GM08714 (cell line): ENCODE measurements around the gene STAT5B.
"Not testable (repeated sequence)": the region's sequence is repeated elsewhere in the genome, so short reads cannot be mapped to it uniquely, and the experiment has no call there.

Experiments
- H3K4me3 ChIP-seq: fragments of 200-500 bp; sonication (Bioruptor generic); 2 replicates; pipeline ENCODE4 v1.5.1; 2014; ENCODE audit warnings: mild to moderate bottlenecking, low read length, inconsistent platforms
- ZNF274 ChIP-seq: IDR thresholded peaks from 2 replicates; pipeline ENCODE4 v1.6.1; 2012; ENCODE audit warnings: mild to moderate bottlenecking, low read depth, low read length

Gene STAT5B

DNA sequence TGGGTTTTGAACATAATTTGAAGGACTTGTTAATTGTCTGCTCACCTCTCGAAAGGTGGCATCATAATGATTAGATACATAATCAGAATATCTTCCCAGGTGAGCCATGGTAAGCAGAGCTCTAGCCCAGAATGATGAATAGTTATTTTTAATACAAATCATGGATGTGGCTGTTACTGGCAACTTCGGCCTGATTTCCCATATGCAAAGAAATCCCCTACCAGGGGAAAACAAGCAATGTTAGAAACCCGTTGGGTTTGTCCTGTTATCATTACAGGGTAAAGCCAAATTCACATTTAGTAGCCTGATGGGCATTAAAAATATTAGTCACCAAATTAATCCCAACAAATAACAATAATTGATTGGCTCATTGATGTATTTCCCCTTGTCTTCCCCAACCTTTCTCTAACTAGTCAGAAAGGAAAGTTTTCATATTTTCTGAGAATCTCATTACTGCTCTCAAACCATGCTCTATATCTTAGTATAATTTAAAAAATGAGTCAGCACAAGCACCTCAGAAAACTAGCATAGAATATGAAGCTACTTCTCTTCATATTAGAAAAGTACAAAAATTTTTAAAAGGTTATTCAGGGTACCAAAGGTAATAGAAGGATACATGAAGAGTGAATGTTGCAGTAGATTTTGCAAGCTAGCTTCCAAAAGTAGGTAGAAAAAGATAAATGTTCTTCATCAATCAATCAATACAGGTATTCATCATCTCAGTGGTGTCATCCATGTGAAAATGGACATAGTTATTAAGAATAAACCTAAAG, 5.0 kb downstream of the STAT5B start:
- no peak for TF ChIP-seq ZNF274

GRCh38 chr17:42270596-42270995, 5.6 kb downstream of the STAT5B start:
- no peak for TF ChIP-seq ZNF274
- H3K4me3 ChIP-seq: no peak overlapping the region

More for the DNA sequence above, 5.0 kb downstream of the STAT5B start:
- H3K4me3 ChIP-seq: no peak overlapping the region

DNA sequence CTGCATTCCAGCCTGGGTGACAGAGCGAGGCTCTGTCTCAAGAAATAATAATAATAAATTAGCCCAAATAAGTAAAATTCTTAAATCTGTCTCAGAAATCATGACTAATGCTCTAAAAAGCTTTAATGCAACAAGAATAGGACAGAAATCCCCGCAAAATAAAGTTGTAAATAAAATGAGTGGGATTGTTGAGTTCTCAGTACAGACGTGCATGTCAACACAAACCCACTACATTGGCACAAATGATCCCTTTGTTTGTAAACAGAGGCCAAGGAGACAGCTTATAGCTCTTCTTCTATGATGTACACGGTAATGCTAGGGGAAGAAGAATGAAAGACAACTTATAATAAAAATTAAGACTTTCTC, 6.0 kb downstream of the STAT5B start:
- no peak for TF ChIP-seq ZNF274
- H3K4me3 ChIP-seq: no peak overlapping the region

- H3K4me3 ChIP-seq: no peak overlapping the region
- TF ChIP-seq ZNF274: no peak
Observed at GRCh38 chr17:42268236-42268635, 8.0 kb downstream of the STAT5B start.

DNA sequence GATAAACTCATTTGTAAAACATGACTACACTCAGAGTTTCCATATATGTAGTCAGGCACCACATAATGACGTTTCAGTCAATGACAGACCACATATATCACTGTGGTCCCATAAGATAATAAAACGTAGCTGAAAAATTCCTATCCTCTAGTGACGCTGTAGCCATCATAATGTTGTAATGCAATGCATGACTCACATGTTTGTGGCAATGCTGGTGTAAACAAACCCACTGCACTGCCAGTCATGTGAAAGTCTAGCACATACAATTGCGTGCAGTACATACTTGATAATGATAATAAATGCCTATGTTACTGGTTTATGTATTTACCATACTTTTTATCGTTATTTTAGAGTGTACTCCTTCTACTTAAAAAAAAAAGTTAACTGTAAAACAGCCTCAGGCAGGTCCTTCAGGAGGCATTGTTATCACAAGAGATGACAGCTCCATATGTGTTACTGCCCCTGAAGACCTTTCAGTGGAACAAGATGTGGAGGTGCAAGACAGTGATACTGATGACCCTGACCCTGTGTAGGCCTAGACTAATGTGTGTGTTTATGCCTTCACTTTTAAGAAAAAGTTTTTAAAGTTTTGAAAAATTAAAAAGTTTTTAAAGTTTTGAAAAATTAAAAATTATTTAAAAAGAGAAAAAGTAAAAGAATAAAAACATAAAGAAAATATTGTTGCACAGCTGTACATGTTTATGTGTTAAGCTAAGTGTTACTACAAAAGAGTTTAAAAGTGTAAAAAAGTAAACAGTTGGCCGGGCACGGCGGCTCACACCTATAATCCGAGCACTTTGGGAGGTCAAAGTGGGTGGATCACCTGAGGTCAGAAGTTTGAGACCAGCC, 9.0 kb downstream of the STAT5B start:
- no peak for TF ChIP-seq ZNF274
- no peak overlapping the region for H3K4me3 ChIP-seq

GRCh38 chr17:42266462-42266861, 9.7 kb downstream of the STAT5B start:
- H3K4me3 ChIP-seq: no peak overlapping the region
- no peak for TF ChIP-seq ZNF274

DNA sequence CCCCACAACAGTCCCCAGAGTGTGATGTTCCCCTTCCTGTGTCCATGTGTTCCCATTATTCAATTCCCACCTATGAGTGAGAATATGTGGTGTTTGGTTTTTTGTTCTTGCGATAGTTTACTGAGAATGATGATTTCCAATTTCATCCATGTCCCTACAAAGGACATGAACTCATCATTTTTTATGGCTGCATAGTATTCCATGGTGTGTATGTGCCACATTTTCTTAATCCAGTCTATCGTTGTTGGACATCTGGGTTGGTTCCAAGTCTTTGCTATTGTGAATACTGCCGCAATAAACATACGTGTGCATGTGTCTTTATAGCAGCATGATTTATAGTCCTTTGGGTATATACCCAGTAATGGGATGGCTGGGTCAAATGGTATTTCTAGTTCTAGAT, 11.8 kb downstream of the STAT5B start:
- not testable (repeated sequence) for H3K4me3 ChIP-seq

DNA sequence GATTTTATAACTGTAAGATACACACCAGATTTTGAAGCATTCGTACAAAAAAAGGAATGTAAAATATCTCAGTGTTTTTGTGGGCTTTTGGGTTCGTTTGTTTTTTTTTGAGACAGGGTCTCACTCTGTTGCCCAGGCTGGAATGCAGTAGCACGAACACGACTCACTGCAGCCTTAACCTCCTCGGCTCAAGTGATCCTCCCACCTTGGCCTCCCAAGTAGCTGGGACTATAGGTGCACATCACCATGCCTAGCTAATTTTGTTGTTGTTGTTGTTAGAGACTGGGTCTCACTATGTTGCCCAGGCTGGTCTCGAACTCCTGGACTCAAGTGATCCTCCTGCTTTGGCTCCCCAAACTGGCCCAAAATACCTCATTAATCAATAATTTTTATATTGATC, 15.9 kb downstream of the STAT5B start:
- TF ChIP-seq ZNF274: no peak
- H3K4me3 ChIP-seq: no peak overlapping the region

- TF ChIP-seq ZNF274: no peak
- no peak overlapping the region for H3K4me3 ChIP-seq
Observed at GRCh38 chr17:42255445-42255844, 20.7 kb downstream of the STAT5B start.

DNA sequence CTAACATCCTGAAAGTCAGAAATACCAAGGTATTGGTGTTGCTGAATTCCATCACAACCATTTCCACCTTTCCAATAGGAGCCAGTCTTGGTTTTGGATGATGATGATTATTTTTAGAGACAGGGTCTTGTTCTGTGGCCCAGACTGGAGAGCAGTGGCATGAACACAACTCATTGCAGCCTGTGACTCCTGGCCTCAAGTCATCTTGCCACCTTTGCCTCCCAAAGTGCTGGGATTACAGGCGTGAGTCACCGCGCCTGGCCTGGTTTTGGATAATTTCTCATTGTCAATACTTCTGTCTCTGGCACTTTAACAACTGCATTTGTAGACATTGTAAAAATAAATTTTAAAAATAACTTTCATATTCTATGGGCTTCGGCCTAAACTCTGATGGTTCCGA, 22.6 kb downstream of the STAT5B start:
- no peak for TF ChIP-seq ZNF274
- H3K4me3 ChIP-seq: no peak overlapping the region

- TF ChIP-seq ZNF274: no peak
- H3K4me3 ChIP-seq: no peak overlapping the region
Observed at GRCh38 chr17:42252597-42253550, 23.3 kb downstream of the STAT5B start.

DNA sequence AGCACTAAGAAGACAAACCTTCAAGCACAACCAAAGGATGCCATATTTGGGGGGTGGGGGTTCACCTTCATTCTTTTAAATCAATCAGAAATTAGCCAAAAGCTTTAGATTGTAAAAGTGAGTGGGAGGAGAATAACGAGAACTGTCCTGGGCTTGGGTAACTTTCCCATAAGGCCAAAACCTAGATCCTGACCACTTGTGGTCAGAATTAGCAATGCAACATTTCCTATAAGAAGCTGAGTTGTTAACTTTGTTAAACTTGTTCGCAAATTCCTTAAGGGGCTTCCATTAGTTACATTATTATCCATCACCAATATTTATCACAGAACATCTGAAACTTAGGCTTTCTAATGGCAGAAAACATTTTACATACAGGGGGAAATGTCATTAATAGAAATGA, 25.1 kb downstream of the STAT5B start:
- H3K4me3 ChIP-seq: no peak overlapping the region
- no peak for TF ChIP-seq ZNF274

DNA sequence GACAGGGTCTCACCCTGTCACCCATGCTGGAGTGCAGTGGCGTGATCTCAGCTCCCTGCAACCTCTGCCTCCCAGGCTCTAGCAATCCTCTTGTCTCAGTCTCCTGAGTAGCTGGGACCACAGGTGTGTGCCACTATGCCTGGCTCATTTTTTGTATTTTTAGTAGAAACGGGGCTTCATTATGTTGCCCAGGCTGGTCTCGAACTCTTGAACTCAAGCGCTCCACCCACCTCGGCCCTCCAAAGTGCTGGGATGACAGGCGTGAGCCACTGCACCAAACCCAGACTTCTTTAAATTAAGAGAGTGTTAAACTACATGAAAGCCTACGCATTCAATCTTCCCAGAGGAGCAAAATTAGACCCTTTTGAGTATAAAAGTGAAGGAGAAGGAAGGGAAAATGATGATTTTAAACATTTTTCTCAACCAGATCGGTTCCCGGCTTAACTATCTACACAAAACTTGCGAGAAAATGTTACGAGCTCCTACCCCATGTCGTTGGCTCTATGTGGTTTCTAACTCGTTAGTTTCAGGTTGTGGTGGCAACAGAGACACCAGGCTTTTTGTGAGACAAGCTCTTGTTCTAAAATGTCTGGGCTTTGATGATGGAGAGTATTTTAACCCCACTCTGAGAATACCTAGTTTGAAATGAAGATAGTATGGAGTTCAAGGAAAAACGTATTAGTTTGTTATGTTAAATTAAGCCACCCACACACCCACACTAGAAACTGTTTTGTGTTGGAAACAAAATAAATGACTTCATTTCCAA, 26.3 kb downstream of the STAT5B start:
- H3K4me3 ChIP-seq: no peak overlapping the region
- TF ChIP-seq ZNF274: no peak
